GM19239 (cell line): ENCODE measurements around the gene CCDC91.

Experiments used
- DNase-seq: peaks from one replicate; pipeline ENCODE4 v3.0.0; 2011; ENCODE audit warnings: low spot score; ENCODE audit not compliant: insufficient read length
- FAIRE-seq: peaks from 2 replicates; lab custom pipeline; 2011; peaks lifted over from hg19 to GRCh38; lab: Jason Lieb, UNC

The CCDC91 gene

GRCh38 chr12:28563286-28563685 is 373.0 kb downstream of the CCDC91 start:
- DNase-seq (no peak), FAIRE-seq (no peak)

DNA sequence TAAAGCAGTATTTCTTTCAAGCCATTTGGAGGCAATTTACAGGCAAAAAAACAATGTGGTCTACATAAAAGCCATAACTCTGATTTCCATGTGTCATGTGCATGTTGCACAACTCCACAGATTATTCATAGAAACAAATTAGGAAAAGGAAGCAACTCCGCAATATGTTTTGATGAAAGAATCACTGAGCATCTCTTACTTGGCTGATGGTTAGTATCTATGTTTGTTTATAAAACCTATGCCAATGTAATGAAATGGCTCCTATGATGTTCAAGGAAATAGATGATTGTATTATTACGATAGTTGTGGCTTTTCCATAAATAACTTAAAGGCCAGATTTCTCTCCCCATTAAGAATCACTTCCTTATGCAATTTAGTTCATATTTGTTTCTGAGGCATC is 373.7 kb downstream of the CCDC91 start:
- DNase-seq: no peak
- FAIRE-seq: no peak

DNA sequence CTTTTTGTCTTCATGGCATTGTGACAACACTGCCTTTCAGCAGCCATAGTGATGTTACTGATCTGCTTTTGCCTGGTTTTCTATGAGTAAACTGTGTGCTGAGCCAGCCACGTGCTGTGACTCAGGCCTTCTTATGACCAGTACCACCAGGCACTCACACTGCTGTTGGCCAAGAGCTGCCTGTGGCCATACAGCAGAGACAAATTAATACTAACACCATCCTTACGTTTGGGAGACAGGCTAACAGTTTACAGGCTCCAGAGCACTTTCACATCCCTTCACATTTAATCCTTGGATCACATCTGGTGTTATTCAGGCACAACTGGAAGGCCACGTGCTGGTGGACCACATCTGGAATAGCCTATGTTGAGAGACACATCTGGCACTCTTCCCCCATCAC is 377.9 kb downstream of the CCDC91 start:
- no peak for DNase-seq
- no peak for FAIRE-seq

- no peak for FAIRE-seq
- DNase-seq: no peak
Measured at GRCh38 chr12:28568704-28569103, 378.4 kb downstream of the CCDC91 start.

GRCh38 chr12:28569698-28570411 is 379.6 kb downstream of the CCDC91 start:
- no peak for DNase-seq
- FAIRE-seq: no peak

DNA sequence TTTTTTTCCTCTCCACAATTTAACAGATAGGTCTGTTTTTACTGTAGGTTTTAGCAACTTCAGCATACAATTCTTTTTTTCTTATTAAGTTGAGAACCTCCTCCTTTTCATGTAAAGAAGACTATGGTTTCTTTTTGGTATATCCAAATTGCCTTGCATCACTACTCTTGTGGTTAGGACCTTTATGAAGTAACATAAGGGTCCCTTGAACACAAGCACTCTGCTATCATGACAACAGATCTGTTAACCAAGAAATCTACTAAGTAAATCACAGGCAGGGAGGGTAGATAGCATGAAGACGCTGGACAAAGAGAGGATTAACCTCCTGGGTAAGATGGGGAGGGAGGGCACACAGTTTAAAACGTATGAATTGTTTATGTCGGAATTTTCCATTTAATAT is 380.6 kb downstream of the CCDC91 start:
- DNase-seq: no peak
- no peak for FAIRE-seq

DNA sequence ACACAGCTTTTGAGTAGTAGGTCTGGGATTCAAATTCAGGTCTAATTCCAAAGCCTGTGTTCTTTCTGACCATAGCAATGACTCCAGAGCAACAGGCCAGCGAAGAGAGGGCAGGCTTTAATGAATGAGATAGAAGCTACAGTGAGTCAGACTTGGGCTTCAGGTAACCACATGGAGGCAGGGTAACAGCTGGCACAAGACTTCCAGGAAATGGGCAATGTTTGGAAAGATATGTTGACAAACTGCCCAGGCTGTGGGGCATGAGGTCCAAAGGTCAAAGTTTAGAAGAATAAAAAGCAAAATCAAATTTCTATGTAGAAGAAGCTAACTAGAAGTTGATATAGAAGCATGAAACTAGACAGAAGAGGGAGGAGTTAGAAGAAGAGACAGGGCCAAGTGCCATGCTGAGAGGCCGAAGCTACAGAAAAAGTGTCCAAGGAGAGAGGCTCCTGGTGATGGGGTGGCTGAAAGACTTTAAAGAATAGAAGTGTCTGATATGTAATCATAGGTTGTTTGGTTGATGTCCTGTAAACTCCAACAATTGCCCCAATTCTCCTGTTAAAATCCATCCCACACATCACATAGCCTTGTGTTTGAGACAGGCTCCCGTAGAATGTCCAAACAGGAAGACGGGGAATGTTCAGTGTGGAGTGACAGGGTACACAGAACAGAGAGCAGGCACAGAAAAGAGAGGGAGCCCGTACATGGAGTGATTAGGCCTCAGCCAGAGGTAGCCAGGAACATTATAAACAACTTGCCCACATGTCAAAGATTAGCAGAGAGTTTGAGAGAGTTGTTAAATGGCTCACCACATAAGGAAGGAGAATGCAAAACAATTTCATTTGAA is 384.7 kb downstream of the CCDC91 start:
- FAIRE-seq: no peak
- no peak for DNase-seq

GRCh38 chr12:28575593-28576205 is 385.4 kb downstream of the CCDC91 start:
- no peak for FAIRE-seq
- DNase-seq: no peak

GRCh38 chr12:28578361-28578760 is 388.1 kb downstream of the CCDC91 start:
- FAIRE-seq: no peak

GRCh38 chr12:28578833-28579252 is 388.6 kb downstream of the CCDC91 start:
- no peak for FAIRE-seq
- no peak for DNase-seq

More at GRCh38 chr12:28578361-28578760, 388.1 kb downstream of the CCDC91 start:
- DNase-seq: no peak

DNA sequence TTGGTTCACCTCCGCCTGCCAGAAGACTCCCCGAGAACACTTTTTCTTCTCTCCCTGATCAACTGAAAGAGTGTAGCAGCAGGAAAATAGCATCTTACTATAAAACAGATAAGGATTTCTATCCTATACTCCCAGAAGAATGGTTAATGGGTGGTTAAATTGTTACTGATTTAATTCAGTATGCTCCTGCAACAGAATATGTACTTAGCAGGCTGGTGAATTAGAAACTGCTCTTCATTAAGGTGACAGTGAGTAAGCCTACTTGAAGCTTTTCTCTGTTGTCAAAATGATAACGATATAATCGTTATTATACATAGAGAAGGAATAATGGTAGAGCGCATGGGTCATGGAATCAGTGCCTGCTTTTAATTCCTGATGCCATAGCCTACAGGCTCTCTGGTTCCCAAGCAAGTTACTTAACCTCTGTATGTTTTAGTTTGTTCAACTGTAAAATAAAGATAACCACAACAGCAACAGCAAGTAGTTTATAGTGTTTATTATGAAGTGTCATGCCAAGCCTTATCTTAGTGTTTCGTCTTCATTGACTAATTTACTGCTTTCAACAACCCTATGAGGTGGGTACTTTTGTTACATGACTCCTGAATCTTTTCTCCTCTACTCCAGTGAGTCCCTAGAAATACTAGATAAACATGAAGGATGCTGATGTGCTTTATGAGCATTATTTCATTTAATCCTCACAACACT is 392.6 kb downstream of the CCDC91 start:
- DNase-seq: no peak
- no peak for FAIRE-seq

DNA sequence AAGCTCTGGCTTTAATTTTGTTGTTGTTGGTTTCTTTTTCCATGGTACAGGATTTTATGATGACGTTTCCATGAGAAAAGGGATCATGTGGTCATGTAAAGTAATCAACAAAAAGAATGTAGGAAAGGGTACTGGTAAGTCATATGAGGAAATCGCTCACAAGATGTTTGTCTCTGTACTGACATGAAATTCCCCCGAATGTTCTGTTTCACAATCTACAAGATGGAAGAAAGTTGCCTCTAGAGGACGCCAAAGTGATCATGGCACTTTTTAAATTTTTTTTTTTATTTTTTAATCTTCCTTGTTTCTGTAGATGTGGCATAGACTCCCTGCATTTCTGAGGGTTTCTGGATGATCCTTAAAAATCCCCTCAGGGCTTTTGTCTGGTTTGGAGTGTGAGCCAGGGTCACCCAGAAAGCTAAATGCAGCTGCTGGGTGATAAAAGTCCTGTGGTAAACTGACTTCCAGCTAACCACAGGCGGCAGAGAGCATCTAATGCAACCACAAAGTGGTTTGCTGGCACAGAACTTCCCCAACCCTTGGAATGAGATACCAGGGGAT is 393.5 kb downstream of the CCDC91 start:
- no peak for DNase-seq

GRCh38 chr12:28585146-28585545 is 394.9 kb downstream of the CCDC91 start:
- no peak for DNase-seq
- FAIRE-seq: no peak

More for the DNA sequence above, 393.5 kb downstream of the CCDC91 start:
- FAIRE-seq: no peak

- no peak for DNase-seq
- no peak for FAIRE-seq
Measured at GRCh38 chr12:28586481-28586880, 396.2 kb downstream of the CCDC91 start.

DNA sequence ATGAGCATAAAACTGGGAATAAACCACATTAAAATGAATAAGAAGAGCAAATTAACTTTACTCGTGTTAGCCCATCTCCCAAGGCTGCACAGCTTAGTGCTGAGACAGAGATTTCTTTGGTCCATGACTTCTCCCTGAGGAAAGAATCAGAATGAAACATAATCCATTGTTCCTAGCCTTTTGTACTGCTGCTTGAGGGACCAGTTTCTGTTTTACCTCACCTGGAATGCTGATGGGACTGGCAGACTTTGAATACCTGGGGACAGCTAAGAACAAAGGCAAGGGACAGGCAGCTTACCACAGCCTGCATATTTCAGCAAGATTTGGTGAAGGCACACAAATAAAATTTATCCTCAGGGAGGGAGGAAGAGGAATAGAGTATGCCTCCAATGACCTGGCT is 401.6 kb downstream of the CCDC91 start:
- FAIRE-seq (no peak), DNase-seq (no peak)
